Activated T-cell treated with anti-CD3 and anti-CD28 coated beads for 1 hour (primary cell): ENCODE measurements around the gene DNAAF3.

ENCODE experiments used
- DNase-seq: peaks from one replicate; pipeline ENCODE4 v3.0.0-alpha.2; 2020; ENCODE audit warnings: low read depth

Gene DNAAF3

DNA sequence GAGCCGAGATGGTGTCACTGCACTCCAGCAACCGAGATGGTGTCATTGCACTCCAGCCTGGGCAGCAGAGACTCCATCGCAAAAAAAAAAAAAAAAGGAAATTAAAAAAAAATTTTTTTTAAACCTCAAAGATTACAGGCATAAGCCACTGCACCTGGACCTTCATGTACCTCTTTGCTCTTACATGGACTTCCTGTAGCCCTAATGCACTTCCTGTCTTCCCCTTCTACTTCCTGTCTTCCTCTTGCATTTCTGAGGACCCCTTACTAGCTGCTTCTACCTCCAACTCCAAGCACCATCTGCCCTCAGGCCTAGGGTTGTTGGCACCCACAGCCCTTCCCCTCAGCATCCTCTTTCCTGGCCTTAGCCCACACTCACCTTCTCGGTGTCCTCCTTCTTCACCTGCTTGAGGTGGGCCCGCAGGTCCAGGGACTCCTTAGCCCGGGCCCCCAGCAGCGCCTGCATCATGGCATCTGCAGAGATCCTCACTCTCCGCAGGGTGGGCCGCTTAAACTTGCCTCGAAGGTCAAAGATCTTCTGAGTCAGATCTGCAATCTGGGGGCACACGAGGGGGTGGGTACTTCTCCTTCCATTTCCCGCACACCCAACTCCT lies 12.7 kb downstream of the DNAAF3 start:
- DNase-seq, result no peak

DNA sequence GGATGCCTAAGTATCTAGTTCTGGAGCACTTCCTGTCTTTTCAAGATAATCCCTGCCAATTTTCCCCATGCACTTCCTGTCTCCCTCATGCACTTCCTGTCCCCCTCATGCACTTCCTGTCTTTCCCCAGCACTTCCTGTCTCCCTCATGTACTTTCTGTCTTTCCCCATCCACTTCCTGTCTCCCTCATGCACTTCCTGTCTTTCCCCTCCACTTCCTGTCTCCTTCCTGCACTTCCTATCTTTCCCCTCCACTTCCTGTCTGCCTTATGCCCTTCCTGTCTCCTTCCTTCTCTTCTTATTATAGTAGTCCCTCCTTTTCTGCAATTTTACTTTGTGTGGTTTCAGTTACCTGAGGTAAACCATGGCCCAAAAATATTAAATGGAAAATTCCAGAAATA lies 14.4 kb downstream of the DNAAF3 start:
- no peak for DNase-seq

DNA sequence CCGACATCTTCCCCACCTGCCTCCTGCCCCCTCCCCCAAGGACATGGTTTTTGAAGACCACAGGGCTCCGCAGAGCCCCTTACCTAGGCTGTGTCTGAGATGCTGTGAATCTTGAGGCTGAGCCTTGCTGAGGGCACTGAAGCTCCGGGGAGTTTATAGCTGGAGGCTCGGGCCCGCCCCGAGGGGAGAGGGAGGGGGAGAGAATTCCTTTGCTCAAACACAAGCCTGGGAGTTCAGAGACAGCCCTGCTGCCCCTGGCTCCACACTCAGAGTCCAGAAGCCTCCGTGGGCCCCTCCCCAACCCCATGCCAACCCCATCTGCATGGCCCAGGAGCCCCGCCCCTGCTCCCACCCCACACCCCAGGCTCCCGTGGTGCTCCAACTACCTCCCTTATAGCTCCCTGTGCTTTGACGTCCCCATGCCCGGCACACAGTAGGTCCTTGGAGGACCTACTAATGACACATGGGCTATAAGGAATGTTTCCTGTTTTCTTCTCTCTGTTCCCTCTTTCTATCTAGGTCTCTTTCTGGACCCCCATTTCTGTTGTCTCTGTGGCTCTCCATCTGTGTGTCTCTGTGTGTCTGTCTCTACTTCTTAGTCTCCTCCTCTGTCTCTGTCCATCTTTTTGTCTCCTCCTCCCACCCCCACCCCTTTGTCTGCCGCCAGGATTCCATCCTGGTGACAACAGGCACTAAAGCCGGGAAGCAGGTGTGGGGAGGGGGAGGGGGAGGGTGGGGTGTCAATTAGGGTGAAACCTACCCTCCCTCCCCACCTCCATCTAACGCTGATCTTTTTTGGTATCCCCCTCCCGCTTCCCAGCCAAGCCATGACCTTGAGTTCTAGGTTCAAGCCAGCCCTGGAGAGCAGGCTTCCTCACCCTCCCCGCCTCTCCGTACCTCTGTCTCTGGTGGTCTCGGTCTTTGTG lies 17.1 kb downstream of the DNAAF3 start, which contains the start of gene TNNT1:
TSS of gene TNNT1 (minus strand) at position 129 of the 926 bp plus-strand sequence. CDS start 2,049 bp downstream, outside the sequence.
- no peak for DNase-seq

DNA sequence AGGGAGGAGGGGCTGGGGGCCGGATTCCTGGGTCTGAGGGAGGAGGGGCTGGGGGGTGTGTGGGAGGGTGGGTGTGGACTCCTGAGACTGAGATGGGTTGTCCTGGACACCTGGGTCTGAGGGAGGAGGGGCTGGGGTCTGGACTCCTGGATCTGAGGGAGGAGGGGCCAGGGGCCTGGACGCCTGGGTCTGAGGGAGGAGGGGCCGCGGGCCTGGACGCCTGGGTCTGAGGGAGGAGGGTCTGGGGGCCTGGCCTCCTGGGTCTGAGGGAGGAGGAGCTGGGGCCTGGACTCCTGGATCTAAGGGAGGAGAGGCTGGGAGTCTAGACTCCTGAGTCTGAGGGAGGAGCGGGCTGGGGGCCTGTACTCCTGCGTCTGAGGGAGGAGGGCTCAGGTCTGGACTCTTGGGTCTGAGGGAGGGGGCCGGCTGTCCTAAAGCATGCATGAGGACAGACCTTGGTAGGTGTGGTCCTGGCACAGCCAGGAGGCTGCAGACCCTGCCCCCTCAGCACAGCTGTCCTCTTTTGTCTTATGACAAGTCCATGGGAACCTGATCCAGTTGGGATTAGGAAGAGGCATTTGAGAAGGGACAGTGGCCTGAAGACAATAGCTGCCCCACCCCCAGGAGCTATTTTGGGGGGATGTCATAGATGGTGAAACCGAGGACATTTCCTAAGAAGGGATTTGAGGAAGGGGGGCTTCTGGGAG lies 18.7 kb downstream of the DNAAF3 start:
- no peak for DNase-seq

DNA sequence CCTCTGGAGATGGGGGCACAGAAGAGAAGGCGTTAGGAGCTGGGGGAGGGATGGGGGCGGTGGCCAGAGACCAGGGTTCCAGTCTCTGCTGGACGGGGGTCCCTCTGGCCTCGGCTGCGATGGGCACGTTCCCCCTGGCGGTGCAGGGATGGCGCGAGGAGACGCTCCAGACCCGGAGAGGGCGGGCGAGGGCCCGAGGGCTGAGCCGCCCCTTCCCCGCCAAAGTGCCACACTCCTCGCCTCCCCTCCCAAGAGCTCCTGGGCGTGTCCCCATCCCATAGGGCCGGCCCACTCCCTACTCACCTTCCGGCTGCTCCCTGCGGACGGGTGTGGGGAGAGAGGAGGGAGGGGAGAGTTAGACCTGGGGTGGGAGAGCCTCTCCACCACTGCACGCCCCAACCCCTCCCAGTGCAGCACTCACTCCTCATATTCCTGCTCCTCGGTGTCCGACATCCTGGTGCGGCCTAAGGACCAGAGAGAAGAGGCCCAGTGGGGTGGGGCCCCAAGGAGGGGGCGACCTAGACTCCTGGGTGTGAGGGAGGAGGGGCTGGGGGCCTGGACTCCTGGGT lies 19.6 kb downstream of the DNAAF3 start:
- DNase-seq, result no peak

DNA sequence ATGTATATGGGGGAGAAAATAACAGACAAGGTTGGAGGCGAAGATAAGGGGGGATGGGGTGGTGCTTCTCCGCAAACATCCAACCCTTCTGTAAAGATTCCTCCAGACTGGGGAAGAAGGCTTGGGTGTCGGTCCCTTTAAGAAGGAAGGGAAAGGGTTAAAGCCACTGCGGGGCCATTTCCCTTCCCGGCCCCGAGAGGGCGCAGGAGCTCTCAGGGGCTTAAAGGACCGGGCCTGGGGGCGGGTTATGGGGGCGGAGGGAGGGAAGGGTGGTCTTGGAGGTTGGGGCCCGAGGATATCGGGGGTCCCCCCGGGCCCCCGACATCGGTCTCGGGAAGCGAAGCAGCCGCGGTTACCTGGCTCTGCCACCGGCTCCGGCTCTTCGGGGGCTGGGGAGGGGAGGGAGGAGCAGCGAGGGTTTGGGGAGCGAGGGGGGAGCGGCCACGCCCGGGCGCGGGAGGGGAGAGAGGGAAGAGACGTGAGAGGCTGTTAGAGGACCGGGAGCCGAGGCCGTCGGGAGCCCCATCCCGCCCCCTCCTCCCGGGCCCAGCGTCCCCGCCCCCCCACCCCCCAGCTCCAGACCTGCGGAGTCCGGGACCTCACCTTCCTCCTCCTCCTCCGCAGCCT lies 20.2 kb downstream of the DNAAF3 start:
- DNase-seq, result no peak

DNA sequence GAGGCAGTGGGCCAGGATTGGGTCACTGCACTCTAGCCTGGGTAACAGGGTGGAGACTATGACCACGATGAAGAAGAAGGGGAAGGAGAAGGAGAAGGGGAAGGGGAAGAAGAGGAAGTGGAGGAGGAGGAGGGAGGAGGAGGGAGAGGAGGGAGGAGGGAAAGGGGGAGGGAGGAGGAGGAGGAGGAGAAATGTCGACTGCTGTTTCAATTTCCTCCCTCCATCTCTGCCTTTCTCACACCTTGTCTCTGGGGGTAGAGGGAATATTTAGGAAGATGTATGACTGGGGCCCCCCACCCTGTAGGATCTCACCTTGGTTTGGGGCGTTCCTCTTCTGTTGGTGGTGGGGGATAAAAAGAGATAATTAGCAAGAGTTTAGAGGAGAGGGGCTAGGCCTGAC lies 21.2 kb downstream of the DNAAF3 start:
- DNase-seq, result no peak

DNA sequence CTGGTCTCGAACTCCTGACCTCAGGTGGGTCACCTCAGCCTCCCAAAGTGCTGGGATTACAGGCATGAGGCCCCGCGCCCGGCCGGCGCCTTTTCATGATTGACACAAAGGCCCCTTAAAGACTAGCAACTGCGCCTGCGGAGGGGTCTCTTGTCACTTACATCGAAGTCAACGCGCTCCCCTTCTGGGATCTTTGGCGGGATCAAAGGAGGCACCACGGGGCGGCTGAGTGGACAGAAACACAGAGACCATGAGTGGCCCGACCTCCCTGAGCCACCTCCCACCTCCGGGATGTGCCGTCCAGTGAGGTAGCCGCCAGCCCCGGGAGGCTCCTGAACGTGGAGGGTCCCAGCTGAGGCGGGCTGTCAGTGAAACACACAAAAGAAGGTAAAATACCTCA lies 24.7 kb downstream of the DNAAF3 start:
- DNase-seq, result no peak

DNA sequence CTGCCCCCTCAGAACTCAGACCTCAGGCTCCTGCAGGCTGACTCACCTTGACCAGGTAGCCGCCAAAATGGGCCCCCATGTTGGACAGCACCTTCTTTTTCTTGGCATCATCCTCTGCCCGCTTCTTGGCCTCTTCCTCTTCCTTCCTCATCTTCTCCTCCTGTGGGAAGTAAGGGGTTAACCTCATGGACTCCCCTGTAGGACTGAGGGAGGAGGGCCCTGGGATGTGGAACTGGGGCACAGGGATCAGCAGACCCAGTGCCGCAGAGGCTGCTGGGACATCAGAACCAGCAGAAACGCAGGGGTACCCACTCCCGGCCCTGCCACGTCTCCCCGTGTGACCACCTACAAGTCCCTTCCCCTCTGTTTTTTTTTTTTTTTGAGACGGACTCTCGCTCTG lies 28.5 kb downstream of the DNAAF3 start:
- no peak for DNase-seq

DNA sequence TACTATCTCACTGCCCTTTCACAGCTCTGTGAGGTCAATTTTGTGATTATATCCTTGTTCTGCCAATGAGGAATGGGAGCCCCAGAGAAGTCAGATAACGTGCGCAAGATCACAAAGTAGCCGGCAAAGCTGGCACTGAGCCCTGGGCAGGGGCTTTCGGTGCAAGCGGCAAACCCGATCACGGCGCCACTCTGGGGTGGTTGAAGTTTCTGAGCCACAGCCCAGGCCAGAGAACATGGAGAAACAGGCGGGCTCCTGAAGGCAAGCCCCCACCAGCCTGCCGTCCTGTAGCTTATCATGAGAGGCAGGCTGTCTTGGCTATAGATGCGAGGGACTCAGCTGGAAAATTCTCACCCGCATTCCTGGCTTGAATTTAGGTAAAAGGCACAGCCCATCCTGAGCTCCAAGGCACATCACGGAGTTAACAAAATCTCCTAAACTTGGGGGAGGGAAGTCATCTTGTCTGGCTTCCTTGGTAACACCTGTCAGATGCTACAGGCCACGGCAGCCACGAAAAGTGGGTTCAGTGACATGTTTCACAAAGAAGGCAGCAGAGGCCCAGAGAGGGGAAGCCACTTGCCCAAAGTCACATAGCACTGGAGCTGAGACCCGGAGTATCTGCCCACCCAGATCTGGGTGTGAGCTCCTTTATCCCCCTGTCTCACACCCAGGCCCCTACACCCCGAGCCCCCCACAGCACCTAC lies 29.9 kb downstream of the DNAAF3 start:
- no peak for DNase-seq

DNA sequence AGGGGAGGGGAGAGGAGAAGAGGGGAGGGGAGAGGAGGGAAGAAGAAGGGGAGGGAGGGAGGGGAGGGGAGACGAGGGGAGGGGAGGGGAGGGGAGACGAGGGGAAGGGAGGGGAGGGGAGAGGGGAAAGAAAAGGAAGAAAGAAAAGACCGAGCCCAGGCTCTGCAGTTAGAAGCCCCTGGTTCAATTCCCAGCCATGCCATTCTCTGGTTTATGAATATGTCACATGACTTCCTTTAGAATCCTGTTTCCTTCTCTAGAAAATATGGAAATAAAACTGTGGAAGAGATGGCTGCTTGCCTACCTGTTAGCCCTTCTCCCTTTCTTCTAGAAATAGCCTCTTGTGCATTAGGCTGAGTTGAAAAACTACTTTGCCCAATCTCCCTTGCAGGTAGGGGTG lies 31.7 kb downstream of the DNAAF3 start:
- no peak for DNase-seq

DNA sequence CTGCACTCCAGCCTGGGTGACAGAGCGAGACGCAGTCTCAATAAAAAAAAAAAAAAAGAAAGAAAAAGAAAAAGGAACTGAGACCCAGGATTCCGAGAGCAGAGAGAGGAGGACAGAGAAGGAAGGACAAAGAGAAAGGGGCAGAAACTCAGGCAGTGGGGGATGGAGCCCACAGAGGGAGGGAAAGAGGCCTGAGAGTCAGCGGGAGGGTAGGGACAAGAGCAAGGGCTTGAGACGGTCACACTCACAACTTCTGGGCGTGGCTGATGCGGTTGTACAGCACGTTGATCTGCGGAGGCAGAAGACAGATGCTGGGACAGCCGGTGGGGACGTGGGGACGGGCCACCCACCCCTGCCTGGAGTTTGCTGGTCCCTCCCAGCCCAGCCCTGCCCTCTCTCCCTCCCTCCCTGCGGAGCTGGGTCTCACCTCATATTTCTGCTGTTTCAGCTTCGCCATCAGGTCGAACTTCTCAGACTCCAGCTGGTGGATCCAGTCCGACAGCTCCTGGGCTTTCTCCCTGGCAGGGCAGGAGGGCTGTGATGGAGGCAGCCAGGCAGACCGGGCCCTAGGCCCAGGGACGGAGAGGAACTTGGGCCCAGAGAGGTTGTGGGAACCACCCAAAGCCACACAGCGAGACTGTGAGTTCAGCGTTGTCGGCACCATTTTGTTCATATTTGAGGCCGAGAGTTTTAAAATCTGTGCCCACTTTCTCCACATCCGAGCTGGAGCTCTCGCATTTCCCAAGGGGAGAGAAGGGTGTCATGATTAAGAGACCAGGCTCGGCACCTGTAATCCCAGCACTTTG lies 32.6 kb downstream of the DNAAF3 start:
- no peak for DNase-seq

DNA sequence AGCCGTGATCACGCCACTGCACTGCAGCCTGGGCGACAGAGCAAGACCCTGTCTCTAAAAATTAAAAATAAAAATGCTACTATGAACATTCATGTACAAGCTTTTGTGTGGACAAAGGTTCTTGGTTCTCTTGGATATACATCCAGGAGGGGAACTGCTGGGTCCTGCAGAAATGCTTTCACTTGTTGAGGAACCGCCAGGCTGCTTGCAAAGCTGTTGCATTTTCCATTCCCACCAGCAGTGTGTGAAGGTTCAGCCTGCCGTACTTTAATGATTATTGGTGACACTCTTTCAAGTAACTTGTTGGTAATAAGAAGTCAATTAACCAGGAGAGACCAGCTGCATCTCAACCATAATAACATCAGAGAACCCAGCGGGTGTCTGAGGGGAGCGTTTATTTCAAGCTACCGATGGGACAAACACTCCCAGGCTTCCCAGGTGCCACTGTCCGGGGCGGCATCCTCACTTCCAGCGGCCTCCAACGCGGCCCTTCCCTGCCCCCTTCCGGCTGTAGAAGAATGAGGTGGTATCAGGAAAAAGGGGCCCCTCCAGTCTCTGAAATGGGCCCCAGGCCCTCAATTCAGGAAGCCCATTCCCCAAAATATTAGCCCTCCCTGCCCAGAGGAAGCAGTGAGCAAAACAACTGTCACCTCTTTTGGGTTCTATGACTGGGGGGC lies 33.8 kb downstream of the DNAAF3 start:
- DNase-seq, result no peak

DNA sequence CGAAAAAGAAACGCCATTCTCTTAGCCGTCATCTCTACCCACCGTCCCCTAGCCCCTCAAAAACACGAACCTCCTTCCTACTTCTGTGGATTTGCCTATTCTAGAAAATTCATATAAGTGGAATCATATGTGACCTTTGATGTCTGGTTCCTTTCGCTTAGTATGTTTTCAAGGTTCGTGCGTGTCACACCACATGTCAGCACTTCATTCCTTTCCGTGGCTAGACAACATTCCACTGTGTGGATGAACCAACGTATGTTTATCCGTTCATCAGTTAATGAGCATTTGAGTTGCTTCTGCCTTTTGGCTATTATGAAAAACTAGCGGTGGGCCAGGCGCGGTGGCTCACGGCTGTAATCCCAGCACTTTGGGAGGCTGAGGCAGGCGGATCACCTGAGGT lies 35.0 kb downstream of the DNAAF3 start:
- DNase-seq, result no peak

DNA sequence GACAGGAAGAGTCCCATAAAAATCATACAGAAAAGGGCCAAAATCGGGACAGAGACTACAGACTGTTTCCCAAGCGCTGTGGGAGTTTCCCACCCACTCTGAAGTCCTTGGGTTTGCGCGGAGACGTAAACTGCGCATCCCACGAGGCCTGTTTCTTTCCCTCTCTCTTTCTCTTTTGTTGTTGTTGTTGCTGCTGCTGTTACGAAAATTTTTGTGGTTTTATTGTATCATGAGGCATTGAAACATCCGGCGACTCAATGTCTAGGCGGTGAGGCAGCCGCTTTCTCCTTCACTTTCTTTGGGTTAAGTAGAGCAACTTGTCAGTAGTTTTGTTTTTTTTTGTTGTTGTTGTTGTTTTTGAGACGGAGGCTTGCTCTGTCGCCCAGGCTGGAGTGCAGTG lies 47.4 kb downstream of the DNAAF3 start:
- no peak for DNase-seq

DNA sequence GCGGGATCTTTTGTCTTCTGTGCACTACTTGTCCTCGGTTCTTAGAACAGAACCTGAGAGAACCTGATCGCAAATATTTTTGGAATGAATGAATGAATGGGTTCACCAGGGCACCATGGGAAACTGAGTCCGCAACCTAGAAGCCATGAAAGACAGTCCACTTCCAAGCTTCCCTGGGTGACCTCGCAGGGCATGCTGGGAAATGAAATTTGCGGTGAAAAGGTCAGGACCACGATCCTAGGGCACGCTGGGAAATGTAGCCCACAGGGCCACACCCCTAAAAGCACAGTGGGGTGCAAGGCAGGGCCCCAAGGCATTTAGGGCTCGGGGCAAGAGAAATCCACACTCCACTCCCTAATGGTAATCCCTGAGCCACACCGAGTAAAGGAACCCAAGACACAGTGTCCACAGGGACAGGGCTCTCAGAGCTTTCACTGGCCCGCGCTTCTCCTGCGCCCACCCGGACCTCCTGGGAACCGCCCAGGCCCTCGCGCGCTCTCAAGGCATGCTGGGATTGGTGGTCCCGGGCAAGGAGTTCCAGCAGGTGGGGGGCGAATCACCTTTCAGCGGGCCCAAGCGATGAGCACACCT lies 47.9 kb downstream of the DNAAF3 start:
- DNase-seq, result no peak

DNA sequence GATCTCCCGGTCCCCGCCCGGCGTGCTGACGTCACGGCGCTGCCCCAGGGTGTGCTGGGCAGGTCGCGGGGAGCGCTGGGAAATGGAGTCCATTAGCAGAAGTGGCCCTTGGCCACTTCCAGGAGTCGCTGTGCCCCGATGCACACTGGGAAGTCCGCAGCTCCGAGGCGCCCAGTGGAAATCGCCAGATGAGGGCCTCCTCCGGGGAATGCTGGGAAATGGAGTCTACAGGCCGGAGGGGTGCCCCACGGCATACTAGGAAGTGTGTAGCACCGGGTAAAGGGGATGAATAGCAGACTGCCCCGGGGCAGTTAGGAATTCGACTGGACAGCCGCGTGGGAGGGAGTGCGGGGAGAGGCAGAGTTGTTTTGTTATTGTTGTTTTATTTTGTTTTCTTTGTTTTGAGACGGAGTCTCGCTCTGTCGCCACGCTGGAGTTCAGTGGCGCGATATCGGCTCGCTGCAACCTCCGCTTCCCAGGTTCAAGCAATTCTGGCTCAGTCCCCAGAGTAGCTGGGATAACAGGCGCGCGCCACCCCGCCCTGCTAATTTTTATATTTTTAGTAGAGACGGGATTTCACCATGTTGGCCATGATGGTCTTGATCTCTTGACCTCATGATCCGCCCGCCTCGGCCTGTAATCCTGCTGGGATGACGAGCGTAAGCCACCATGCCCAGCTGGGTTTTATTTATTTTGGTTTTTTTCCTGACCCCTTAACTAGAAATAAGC lies 48.6 kb downstream of the DNAAF3 start:
- peak; percentile 93 for DNase-seq

DNA sequence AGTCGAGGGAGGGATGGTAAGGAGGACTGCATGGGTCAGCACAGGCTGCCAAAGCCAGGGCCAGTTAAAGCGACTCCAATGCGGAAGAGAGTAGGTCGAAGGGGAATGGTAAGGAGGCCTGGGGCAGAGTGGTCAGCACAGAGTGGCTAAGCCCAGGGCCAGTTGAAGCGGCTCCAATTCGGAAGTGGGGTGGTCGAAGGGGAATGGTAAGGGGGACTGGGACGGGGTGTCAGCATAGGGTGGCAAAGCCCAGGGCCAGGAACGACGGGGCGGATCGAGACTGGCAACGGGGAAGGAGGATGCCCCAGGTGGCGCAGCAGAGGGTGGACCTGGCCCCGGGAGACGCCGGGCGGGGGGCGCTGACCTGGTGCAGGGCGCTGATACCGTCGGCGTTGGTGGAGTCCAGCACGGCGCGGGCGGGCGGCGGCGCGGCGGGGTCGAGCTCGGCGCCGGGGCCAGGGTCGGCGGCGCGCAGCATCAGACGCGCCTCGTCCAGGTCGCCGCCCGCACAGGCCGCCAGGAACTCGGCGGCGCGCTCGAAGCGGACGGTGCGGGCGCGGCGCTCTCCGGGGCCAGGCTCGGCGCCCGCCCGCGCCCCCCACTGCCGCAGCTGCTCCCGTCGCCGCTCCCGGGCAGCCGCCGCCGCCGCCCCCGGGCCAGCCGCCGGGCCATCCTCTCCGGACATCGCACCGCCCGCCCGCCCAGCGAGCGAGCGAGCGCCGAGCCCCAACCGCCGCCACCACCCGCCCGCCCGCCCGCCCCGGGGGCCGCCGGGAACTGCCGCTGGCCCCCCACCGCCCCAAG lies 49.4 kb downstream of the DNAAF3 start, which contains the start of gene PPP1R12C:
TSS of gene PPP1R12C (minus strand) at position 779 of the 804 bp plus-strand sequence. CDS start at position 685, 94 bp downstream.
- no peak for DNase-seq
